Epithelial cell of prostate (primary cell): ENCODE measurements around the gene PTPN21.

ENCODE experiments used
- DNase-seq: peaks from one replicate; pipeline ENCODE4 v3.0.0-alpha.2; 2011; ENCODE audit warnings: low read depth, low spot score
- H3K27ac ChIP-seq: fragments of 450-650 bp; 2 replicates; pipeline ENCODE4 v1.5.1; 2017; ENCODE audit warnings: mild to moderate bottlenecking

The PTPN21 gene

GRCh38 chr14:88554457-88555286 is at the start of gene PTPN21:
Gene PTPN21 (minus strand): TSS chr14:88555007. CDS start chr14:88550417, 4,590 bp downstream.
- H3K27ac ChIP-seq: peak within 1 kb of the TSS; percentile 89
- DNase-seq: no peak

- DNase-seq: no peak
- H3K27ac ChIP-seq: no peak overlapping the region
These were observed 49.4 kb upstream of the PTPN21 start for GRCh38 chr14:88604212-88604611.

- no peak overlapping the region for H3K27ac ChIP-seq
- DNase-seq: no peak
These were observed 45.1 kb upstream of the PTPN21 start for GRCh38 chr14:88599761-88600439.

GRCh38 chr14:88599326-88599725 is 44.5 kb upstream of the PTPN21 start:
- no peak overlapping the region for H3K27ac ChIP-seq
- DNase-seq: no peak

- H3K27ac ChIP-seq: no peak overlapping the region
- no peak for DNase-seq
These were observed 43.4 kb upstream of the PTPN21 start for GRCh38 chr14:88598097-88598675.

- H3K27ac ChIP-seq: no peak overlapping the region
- no peak for DNase-seq
These were observed 42.8 kb upstream of the PTPN21 start for GRCh38 chr14:88597601-88598000.

- no peak for DNase-seq
- H3K27ac ChIP-seq: no peak overlapping the region
These were observed 42.2 kb upstream of the PTPN21 start for GRCh38 chr14:88597038-88597437.

- no peak for DNase-seq
- no peak overlapping the region for H3K27ac ChIP-seq
These were observed 37.2 kb upstream of the PTPN21 start for GRCh38 chr14:88592031-88592430.

- H3K27ac ChIP-seq: no peak overlapping the region
- DNase-seq: no peak
These were observed 35.4 kb upstream of the PTPN21 start for GRCh38 chr14:88590173-88590572.

- H3K27ac ChIP-seq: no peak overlapping the region
- no peak for DNase-seq
These were observed 33.3 kb upstream of the PTPN21 start for GRCh38 chr14:88588081-88588480.

- H3K27ac ChIP-seq: no peak overlapping the region
- no peak for DNase-seq
These were observed 29.6 kb upstream of the PTPN21 start for GRCh38 chr14:88584451-88584850.

- DNase-seq: no peak
- no peak overlapping the region for H3K27ac ChIP-seq
These were observed 21.4 kb upstream of the PTPN21 start for GRCh38 chr14:88576222-88576621.

- no peak overlapping the region for H3K27ac ChIP-seq
- DNase-seq: no peak
These were observed 17.3 kb upstream of the PTPN21 start for GRCh38 chr14:88572117-88572516.

- DNase-seq: no peak
- no peak overlapping the region for H3K27ac ChIP-seq
These were observed 13.4 kb upstream of the PTPN21 start for GRCh38 chr14:88568196-88568595.

- DNase-seq: no peak
- H3K27ac ChIP-seq: no peak overlapping the region
These were observed 10.6 kb upstream of the PTPN21 start for GRCh38 chr14:88565427-88565826.

GRCh38 chr14:88563845-88564244 is 9.0 kb upstream of the PTPN21 start:
- DNase-seq: no peak
- H3K27ac ChIP-seq: no peak overlapping the region

GRCh38 chr14:88562831-88563686 is 8.3 kb upstream of the PTPN21 start, which contains the start of gene ZC3H14:
Gene ZC3H14 (plus strand): TSS chr14:88563037. CDS start chr14:88563134, 97 bp downstream.
- DNase-seq: no peak
- peak within 1 kb of the TSS; percentile 68 for H3K27ac ChIP-seq

GRCh38 chr14:88562532-88562830 is 7.7 kb upstream of the PTPN21 start:
- peak overlapping the region; percentile 68 for H3K27ac ChIP-seq
- DNase-seq: no peak

- DNase-seq: no peak
- no peak overlapping the region for H3K27ac ChIP-seq
These were observed 5.0 kb upstream of the PTPN21 start for GRCh38 chr14:88559852-88560251.

- DNase-seq: no peak
- H3K27ac ChIP-seq: no peak overlapping the region
These were observed 1.8 kb upstream of the PTPN21 start for GRCh38 chr14:88556581-88556980.
